ENCODE results near the gene SLC66A1.
A peak's percentile ranks its signal among the peaks of the same experiment; 100 is the strongest.

The SLC66A1 gene

DNA sequence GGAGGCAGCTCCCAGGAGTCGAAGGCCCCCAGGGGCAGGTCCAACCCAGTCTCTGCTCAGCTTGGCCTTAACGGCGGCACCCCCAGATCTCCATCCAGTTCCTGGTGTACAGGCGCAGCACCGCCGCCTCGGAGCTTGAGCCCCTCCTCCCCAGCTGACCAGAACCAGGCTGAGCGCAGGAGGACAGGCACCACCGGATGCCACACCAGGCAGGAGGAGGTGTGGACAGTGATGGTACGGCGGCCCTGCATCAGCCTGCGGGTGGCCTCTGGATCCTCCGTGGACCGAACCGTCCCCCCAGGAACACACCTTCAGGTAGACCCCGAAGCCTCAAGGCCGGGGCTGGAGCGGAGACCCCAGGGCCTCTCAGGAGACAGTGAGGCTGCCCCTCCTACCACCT, 16.4 kb downstream of the SLC66A1 start:
- WGBS, 2 donors (ENCODE audit: extremely low coverage in 2 of 2, insufficient read length in 2 of 2, insufficient replicate concordance in 1 of 2) = no CpG with 5 or more reads among the region's 18 CpGs
- DNase-seq (ENCODE audit: low spot score) = no peak
- H3K4ac ChIP-seq (ENCODE audit: low read length) = no peak overlapping the region

DNA sequence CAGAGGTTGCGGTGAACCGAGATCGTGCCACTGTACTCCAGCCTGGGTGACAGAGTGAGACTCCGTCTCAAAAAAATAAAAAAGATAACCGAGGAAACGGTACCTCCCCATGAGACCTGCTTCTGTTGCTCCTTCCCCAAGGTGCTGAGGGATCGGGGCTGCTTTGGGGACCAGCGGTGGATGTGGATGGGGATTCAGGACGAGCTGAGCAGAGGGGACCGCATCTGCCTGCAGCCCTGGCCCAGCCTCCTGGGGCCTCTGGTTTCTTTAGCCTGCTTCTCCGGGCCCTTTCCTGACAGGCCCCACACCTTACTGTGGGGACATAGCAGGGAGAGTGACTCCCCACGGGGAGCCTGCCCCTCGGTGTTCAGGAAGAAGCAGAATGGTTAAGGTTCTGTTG, 17.1 kb downstream of the SLC66A1 start:
- Histone ChIP-seq H4K8ac (ENCODE audit: low read depth, low read length) (no peak overlapping the region), H2AK5ac (ENCODE audit: low read depth, low read length) (no peak overlapping the region), H2BK120ac (ENCODE audit: low read depth, low read length) (no peak overlapping the region), H3K9ac (ENCODE audit: low read depth, low read length, poor library complexity) (no peak overlapping the region), H3K36me3 (replicated peaks in 1 of 2; ENCODE audit: control insufficient read depth in 2 of 2, insufficient read depth in 2 of 2, low read length in 2 of 2) (peaks cover 16 to 60% of the 10 kb centered on the region in 2 donors), H2AFZ (ENCODE audit: low read length) (no peak overlapping the region), H3K27me3 (ENCODE audit: control insufficient read depth in 3 of 3, insufficient read depth in 3 of 3, low read depth in 1 of 3, low read length in 3 of 3) (no peaks in the 10 kb centered on the region), H3K79me1 (ENCODE audit: low read depth, low read length) (peaks cover 4% of the 10 kb centered on the region), H3K4me1 (ENCODE audit: control insufficient read depth in 2 of 2, insufficient read depth in 1 of 2, low read depth in 1 of 2, low read length in 2 of 2) (no peaks in the 10 kb centered on the region), H3K4me2 (ENCODE audit: insufficient read depth, low read length, poor library complexity, severe bottlenecking) (no peak overlapping the region), H3K27ac (replicated peaks; ENCODE audit: low read length) (no peak overlapping the region), H3K4ac (ENCODE audit: low read length) (no peak overlapping the region), H3K9me3 (replicated peaks in 1 of 2; ENCODE audit: control insufficient read depth in 2 of 2, insufficient read depth in 1 of 2, low read depth in 1 of 2, low read length in 2 of 2) (peaks cover 0 to 3% of the 10 kb centered on the region in 2 donors), H3K14ac (ENCODE audit: low read length) (no peak overlapping the region), H2BK15ac (ENCODE audit: low read length) (no peak overlapping the region), H4K91ac (ENCODE audit: low read depth, low read length, poor library complexity) (no peak overlapping the region), H3K23ac (ENCODE audit: low read depth, low read length, poor library complexity) (no peak overlapping the region), H2BK5ac (ENCODE audit: low read length) (no peak overlapping the region), H2BK12ac (ENCODE audit: low read length) (no peak overlapping the region), H3K18ac (ENCODE audit: low read length) (no peak overlapping the region), H3K4me3 (ENCODE audit: low read length in 2 of 2) (no peak overlapping the region)
- WGBS, 2 donors (ENCODE audit: extremely low coverage in 2 of 2, insufficient read length in 2 of 2, insufficient replicate concordance in 1 of 2) = no CpG with 5 or more reads among the region's 13 CpGs
- DNase-seq (ENCODE audit: low spot score) = no peak

More for the DNA sequence above, 16.4 kb downstream of the SLC66A1 start:
- Histone ChIP-seq H3K4me2 (ENCODE audit: insufficient read depth, low read length, poor library complexity, severe bottlenecking) (no peak overlapping the region), H3K27ac (replicated peaks; ENCODE audit: low read length) (no peak overlapping the region), H3K14ac (ENCODE audit: low read length) (no peak overlapping the region), H2BK15ac (ENCODE audit: low read length) (no peak overlapping the region), H4K91ac (ENCODE audit: low read depth, low read length, poor library complexity) (no peak overlapping the region), H3K79me1 (ENCODE audit: low read depth, low read length) (peaks cover 4% of the 10 kb centered on the region), H3K9ac (ENCODE audit: low read depth, low read length, poor library complexity) (no peak overlapping the region), H3K4me3 (ENCODE audit: low read length in 2 of 2) (no peak overlapping the region), H4K8ac (ENCODE audit: low read depth, low read length) (no peak overlapping the region), H2BK5ac (ENCODE audit: low read length) (no peak overlapping the region), H3K36me3 (replicated peaks in 1 of 2; ENCODE audit: control insufficient read depth in 2 of 2, insufficient read depth in 2 of 2, low read length in 2 of 2) (peaks cover 16 to 67% of the 10 kb centered on the region in 2 donors), H2AK5ac (ENCODE audit: low read depth, low read length) (no peak overlapping the region), H2BK12ac (ENCODE audit: low read length) (no peak overlapping the region), H3K18ac (ENCODE audit: low read length) (peak overlapping the region; percentile 28), H3K9me3 (replicated peaks in 1 of 2; ENCODE audit: control insufficient read depth in 2 of 2, insufficient read depth in 1 of 2, low read depth in 1 of 2, low read length in 2 of 2) (peaks cover 0 to 2% of the 10 kb centered on the region in 2 donors), H3K23ac (ENCODE audit: low read depth, low read length, poor library complexity) (peak overlapping the region; percentile 73), H2AFZ (ENCODE audit: low read length) (no peak overlapping the region), H2BK120ac (ENCODE audit: low read depth, low read length) (no peak overlapping the region), H3K4me1 (ENCODE audit: control insufficient read depth in 2 of 2, insufficient read depth in 1 of 2, low read depth in 1 of 2, low read length in 2 of 2) (no peaks in the 10 kb centered on the region), H3K27me3 (ENCODE audit: control insufficient read depth in 3 of 3, insufficient read depth in 3 of 3, low read depth in 1 of 3, low read length in 3 of 3) (no peaks in the 10 kb centered on the region)

DNA sequence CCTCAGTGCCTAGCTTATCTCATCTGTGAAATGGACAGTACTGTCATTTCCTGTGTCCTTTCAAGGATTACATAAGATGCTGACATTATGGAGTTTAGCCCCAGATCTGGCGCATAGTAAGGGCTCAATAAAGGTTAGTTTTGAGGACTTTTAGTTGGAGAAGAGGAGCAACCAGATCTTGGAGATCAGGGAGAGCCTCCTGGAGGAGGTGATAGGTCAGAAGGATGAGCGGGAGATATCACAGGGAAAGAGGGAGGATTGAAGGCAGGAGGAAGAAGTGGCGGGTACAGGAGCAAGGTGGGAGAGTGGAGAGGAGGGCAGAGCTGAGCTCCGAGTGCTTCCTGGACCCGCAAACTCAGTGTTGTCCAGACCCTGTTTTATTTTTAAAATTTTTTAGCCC, 17.5 kb downstream of the SLC66A1 start:
- peaks cover 0 to 3% of the 10 kb centered on the region in 2 donors for H3K9me3 ChIP-seq (replicated peaks in 1 of 2; ENCODE audit: control insufficient read depth in 2 of 2, insufficient read depth in 1 of 2, low read depth in 1 of 2, low read length in 2 of 2)
- no peak overlapping the region for H3K18ac ChIP-seq (ENCODE audit: low read length)
- no peak overlapping the region for H2BK15ac ChIP-seq (ENCODE audit: low read length)
- H3K27me3 ChIP-seq (ENCODE audit: control insufficient read depth in 3 of 3, insufficient read depth in 3 of 3, low read depth in 1 of 3, low read length in 3 of 3) = no peaks in the 10 kb centered on the region
- H2BK120ac ChIP-seq (ENCODE audit: low read depth, low read length) = no peak overlapping the region
- no peak overlapping the region for H3K23ac ChIP-seq (ENCODE audit: low read depth, low read length, poor library complexity)
- H3K4me2 ChIP-seq (ENCODE audit: insufficient read depth, low read length, poor library complexity, severe bottlenecking) = no peak overlapping the region
- no peak overlapping the region for H2BK5ac ChIP-seq (ENCODE audit: low read length)
- no peak overlapping the region for H2AK5ac ChIP-seq (ENCODE audit: low read depth, low read length)
- H3K36me3 ChIP-seq (replicated peaks in 1 of 2; ENCODE audit: control insufficient read depth in 2 of 2, insufficient read depth in 2 of 2, low read length in 2 of 2) = peaks cover 16 to 55% of the 10 kb centered on the region in 2 donors
- WGBS, 2 donors (ENCODE audit: extremely low coverage in 2 of 2, insufficient read length in 2 of 2, insufficient replicate concordance in 1 of 2) = no CpG with 5 or more reads among the region's 5 CpGs
- no peak for DNase-seq (ENCODE audit: low spot score)
- H3K4me3 ChIP-seq (ENCODE audit: low read length in 2 of 2) = no peak overlapping the region
- H3K27ac ChIP-seq (replicated peaks; ENCODE audit: low read length) = no peak overlapping the region
- H2BK12ac ChIP-seq (ENCODE audit: low read length) = no peak overlapping the region
- H4K91ac ChIP-seq (ENCODE audit: low read depth, low read length, poor library complexity) = no peak overlapping the region
- no peaks in the 10 kb centered on the region for H3K4me1 ChIP-seq (ENCODE audit: control insufficient read depth in 2 of 2, insufficient read depth in 1 of 2, low read depth in 1 of 2, low read length in 2 of 2)
- H4K8ac ChIP-seq (ENCODE audit: low read depth, low read length) = no peak overlapping the region
- peaks cover 4% of the 10 kb centered on the region for H3K79me1 ChIP-seq (ENCODE audit: low read depth, low read length)
- no peak overlapping the region for H3K9ac ChIP-seq (ENCODE audit: low read depth, low read length, poor library complexity)
- H3K14ac ChIP-seq (ENCODE audit: low read length) = no peak overlapping the region
- H3K4ac ChIP-seq (ENCODE audit: low read length) = no peak overlapping the region
- H2AFZ ChIP-seq (ENCODE audit: low read length) = no peak overlapping the region

DNA sequence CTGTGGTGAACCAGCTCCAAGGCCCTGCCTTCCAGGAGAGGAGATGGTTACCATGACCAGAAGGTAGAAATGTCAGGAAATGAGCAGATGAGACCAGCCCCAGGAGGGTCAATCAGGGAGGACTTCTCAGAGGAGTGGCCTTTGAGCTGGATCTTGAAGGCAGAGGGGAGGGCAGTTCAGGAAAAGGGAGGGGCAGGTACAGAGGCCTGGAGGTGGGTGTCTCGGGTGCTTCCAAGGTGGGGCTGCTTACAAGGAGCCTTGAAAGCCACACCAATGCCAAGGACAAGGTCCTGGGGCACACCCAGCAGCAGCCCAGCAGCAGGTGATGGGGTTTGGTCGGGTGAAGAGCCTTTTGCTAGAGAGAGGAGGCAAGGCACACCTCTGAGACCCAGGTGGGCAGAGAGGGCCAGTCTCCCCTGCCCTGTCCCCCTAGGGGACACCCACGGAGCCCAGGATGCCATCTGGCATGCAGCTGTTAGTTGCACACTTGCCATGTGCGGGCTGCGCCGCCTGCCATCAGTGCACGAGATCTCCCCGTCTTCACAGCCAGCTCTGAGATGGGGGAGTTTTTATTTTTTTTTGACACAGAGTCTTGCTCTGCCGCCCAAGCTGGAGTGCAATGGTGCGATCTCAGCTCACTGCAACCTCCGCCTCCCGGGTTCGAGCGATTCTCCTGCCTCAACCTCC, 18.5 kb downstream of the SLC66A1 start:
- H4K91ac ChIP-seq (ENCODE audit: low read depth, low read length, poor library complexity) = no peak overlapping the region

More for the DNA sequence above, 18.5 kb downstream of the SLC66A1 start:
- no peak overlapping the region for H4K8ac ChIP-seq (ENCODE audit: low read depth, low read length)
- WGBS, 2 donors (ENCODE audit: extremely low coverage in 2 of 2, insufficient read length in 2 of 2, insufficient replicate concordance in 1 of 2) = no CpG with 5 or more reads among the region's 14 CpGs
- no peak overlapping the region for H3K4ac ChIP-seq (ENCODE audit: low read length)
- no peak overlapping the region for H2BK5ac ChIP-seq (ENCODE audit: low read length)
- no peak overlapping the region for H2BK15ac ChIP-seq (ENCODE audit: low read length)
- H3K27ac ChIP-seq (replicated peaks; ENCODE audit: low read length) = no peak overlapping the region
- H3K4me2 ChIP-seq (ENCODE audit: insufficient read depth, low read length, poor library complexity, severe bottlenecking) = no peak overlapping the region
- H3K79me1 ChIP-seq (ENCODE audit: low read depth, low read length) = peaks cover 2% of the 10 kb centered on the region
- H2AK5ac ChIP-seq (ENCODE audit: low read depth, low read length) = no peak overlapping the region
- H3K9ac ChIP-seq (ENCODE audit: low read depth, low read length, poor library complexity) = no peak overlapping the region
- no peak overlapping the region for H2AFZ ChIP-seq (ENCODE audit: low read length)
- H2BK120ac ChIP-seq (ENCODE audit: low read depth, low read length) = no peak overlapping the region
- H3K14ac ChIP-seq (ENCODE audit: low read length) = peak overlapping the region; percentile 50
- no peaks in the 10 kb centered on the region for H3K4me1 ChIP-seq (ENCODE audit: control insufficient read depth in 2 of 2, insufficient read depth in 1 of 2, low read depth in 1 of 2, low read length in 2 of 2)
- H3K18ac ChIP-seq (ENCODE audit: low read length) = no peak overlapping the region
- H3K9me3 ChIP-seq (replicated peaks in 1 of 2; ENCODE audit: control insufficient read depth in 2 of 2, insufficient read depth in 1 of 2, low read depth in 1 of 2, low read length in 2 of 2) = peaks cover 0 to 3% of the 10 kb centered on the region in 2 donors
- H2BK12ac ChIP-seq (ENCODE audit: low read length) = no peak overlapping the region
- H3K36me3 ChIP-seq (replicated peaks in 1 of 2; ENCODE audit: control insufficient read depth in 2 of 2, insufficient read depth in 2 of 2, low read length in 2 of 2) = peaks cover 12 to 47% of the 10 kb centered on the region in 2 donors
- DNase-seq (ENCODE audit: low spot score) = no peak
- H3K27me3 ChIP-seq (ENCODE audit: control insufficient read depth in 3 of 3, insufficient read depth in 3 of 3, low read depth in 1 of 3, low read length in 3 of 3) = no peaks in the 10 kb centered on the region
- H3K23ac ChIP-seq (ENCODE audit: low read depth, low read length, poor library complexity) = no peak overlapping the region
- no peak overlapping the region for H3K4me3 ChIP-seq (ENCODE audit: low read length in 2 of 2)
